HG03521 (cell line): Measurements from ENCODE around the gene AKAP13.

Experiments used
- ATAC-seq: cut with Tn5 transposase; IDR thresholded peaks from one replicate; pipeline ENCODE4 v1.9.1; 2021; ENCODE audit warnings: mild to moderate bottlenecking, moderate library complexity; ENCODE audit not compliant: unreplicated experiment

AKAP13 gene

GRCh38 chr15:85690561-85691231 is 310.3 kb downstream of the AKAP13 start:
- peak; percentile 42 for ATAC-seq

- ATAC-seq = peak; percentile 29
Measured at GRCh38 chr15:85691350-85692240, 311.2 kb downstream of the AKAP13 start.

- no peak for ATAC-seq
Measured at GRCh38 chr15:85692321-85692720, 311.9 kb downstream of the AKAP13 start.

GRCh38 chr15:85692873-85693272 is 312.5 kb downstream of the AKAP13 start:
- peak; percentile 30 for ATAC-seq

- ATAC-seq = no peak
Measured at GRCh38 chr15:85693277-85693676, 312.9 kb downstream of the AKAP13 start.

- ATAC-seq = no peak
Measured at GRCh38 chr15:85694091-85694490, 313.7 kb downstream of the AKAP13 start.

- no peak for ATAC-seq
Measured at GRCh38 chr15:85700767-85701166, 320.4 kb downstream of the AKAP13 start.

GRCh38 chr15:85702321-85703101 is 322.1 kb downstream of the AKAP13 start:
- no peak for ATAC-seq

GRCh38 chr15:85704066-85704465 is 323.7 kb downstream of the AKAP13 start:
- no peak for ATAC-seq

- ATAC-seq = no peak
Measured at GRCh38 chr15:85704720-85705429, 324.5 kb downstream of the AKAP13 start.

- ATAC-seq = no peak
Measured at GRCh38 chr15:85706779-85707518, 326.5 kb downstream of the AKAP13 start.

GRCh38 chr15:85707519-85708338 is 327.3 kb downstream of the AKAP13 start:
- no peak for ATAC-seq

GRCh38 chr15:85708402-85708941 is 328.1 kb downstream of the AKAP13 start:
- no peak for ATAC-seq

GRCh38 chr15:85709250-85709649 is 328.8 kb downstream of the AKAP13 start:
- no peak for ATAC-seq

- peak; percentile 41 for ATAC-seq
Measured at GRCh38 chr15:85710340-85710842, 330.0 kb downstream of the AKAP13 start.

- no peak for ATAC-seq
Measured at GRCh38 chr15:85711580-85712192, 331.3 kb downstream of the AKAP13 start.

- no peak for ATAC-seq
Measured at GRCh38 chr15:85716261-85716660, 335.9 kb downstream of the AKAP13 start.

GRCh38 chr15:85717212-85717611 is 336.8 kb downstream of the AKAP13 start:
- no peak for ATAC-seq
